ENCODE data around the gene SRPK1. TPM values are rescaled to one million over a fixed set of nuclear protein-coding genes. Genes with fewer than 3 reads are reported as not detected.
"Not testable (repeated sequence)": the region's sequence is repeated elsewhere in the genome, so short reads cannot be mapped to it uniquely, and the experiment has no call there.

The SRPK1 gene
- polyA plus RNA-seq, 3 donors: 9.0 to 11.4 (median 11.0) TPM

DNA sequence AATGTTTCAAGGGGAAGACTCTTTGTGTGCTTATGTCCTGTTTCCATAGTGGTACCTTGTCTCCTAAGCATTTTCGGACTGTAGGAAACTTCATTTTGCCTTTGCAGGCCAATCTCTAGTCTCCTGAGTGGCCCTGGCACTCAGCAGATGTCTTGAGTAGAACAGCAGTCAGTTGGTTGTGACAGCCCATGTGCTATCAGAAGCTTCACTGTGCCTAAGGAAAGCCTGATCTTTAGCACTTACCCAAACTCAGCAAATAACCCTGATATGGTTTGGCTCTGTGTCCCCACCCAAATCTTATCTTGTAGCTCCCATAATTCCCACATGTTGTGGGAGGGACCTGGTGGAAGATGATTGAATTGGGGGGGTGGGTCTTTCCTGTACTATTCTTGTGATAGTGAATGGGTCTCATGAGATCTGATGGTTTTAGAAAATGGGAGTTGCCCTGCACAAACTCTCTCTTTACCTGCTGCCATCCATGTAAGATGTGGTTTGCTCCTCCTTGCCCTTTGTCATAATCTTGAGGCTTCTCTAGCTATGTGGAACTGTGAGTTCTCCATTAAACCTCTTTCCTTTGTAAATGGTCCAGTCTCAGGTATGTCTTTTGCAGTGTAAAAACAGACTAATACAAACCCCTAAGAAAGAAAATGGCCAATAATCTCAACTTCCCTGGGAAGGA, 15.9 kb upstream of the SRPK1 start:
- 94 to 100% (median 96%) methylated on average over 1 of the region's 1 CpG for WGBS, 3 donors
- no peak overlapping the region for H3K27ac ChIP-seq (ENCODE audit: low read depth, low read length)

DNA sequence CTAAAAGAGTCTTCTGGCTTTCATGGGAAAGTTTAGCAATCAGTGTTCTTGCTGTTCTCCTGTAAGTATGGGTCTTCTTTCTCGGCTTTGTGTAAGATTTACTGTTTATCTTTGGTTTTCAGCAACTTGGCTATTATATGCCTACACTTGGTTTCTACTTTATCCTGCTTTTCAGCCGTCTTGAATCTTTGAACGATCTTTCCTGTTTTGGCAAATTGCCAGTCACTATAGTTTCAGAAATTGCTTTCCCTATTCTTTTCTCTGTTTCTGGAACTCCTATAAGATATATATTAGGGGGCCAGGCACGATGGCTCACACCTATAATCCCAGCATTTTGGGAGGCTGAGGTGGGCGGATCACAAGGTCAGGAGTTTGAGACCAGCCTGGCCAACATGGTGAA, 14.6 kb upstream of the SRPK1 start:
- WGBS, 3 donors: 56 to 59% (median 57%) methylated on average over 5 of the region's 5 CpGs
- no peak overlapping the region for H3K27ac ChIP-seq (ENCODE audit: low read depth, low read length)

DNA sequence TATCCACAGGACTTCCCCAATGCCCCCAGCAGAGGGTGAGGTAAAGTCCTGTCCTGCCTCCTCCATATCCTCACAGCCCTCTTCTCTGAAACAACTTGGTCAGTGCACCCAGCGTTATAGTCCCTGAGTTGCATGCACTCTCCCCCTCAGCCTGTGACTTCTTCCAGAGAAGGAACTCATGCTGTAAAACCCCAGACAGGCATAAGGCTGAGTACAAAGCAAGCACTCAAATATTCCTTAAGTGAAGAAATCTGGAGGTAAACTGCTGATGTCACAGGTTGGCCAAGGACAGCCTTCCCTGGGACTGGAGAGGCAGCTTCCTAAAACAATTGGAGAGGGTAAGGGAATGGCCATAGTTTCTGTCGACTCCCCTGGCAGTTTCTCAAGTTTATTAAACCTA, 12.9 kb upstream of the SRPK1 start:
- no peak overlapping the region for H3K27ac ChIP-seq (ENCODE audit: low read depth, low read length)
- WGBS, 3 donors: 49 to 58% (median 53%) methylated on average over 2 of the region's 2 CpGs

- not testable (repeated sequence) for H3K27ac ChIP-seq (ENCODE audit: low read depth, low read length)
- 83 to 90% (median 87%) methylated on average over 9 to 10 of the region's 10 CpGs for WGBS, 3 donors
Observed at GRCh38 chr6:35931873-35932272, 11.0 kb upstream of the SRPK1 start.

DNA sequence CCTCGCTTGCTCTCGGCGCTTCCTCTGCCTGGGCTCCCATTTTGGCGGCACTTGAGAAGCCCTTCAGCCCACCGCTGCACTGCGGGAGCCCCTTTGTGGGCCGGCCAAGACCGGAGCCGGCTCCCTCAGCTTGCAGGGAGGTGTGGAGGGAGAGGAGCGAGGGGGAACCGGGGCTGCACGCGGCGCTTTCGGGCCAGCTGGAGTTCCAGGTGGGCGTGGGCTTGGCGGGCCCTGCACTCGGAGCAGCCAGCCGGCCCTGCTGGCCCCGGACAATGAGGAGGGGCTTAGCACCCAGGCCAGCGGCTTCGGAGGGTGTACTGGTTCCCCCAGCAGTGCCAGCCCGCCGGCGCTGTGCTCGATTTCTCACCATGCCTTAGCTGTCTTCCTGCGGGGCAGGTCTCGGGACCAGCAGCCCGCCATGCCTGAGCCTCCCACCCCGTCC, 10.2 kb upstream of the SRPK1 start:
- H3K27ac ChIP-seq (ENCODE audit: low read depth, low read length): no peak overlapping the region
- WGBS, 3 donors: 93 to 97% (median 97%) methylated on average over 26 to 30 of the region's 30 CpGs

GRCh38 chr6:35929601-35930000, 8.7 kb upstream of the SRPK1 start:
- H3K27ac ChIP-seq (ENCODE audit: low read depth, low read length): no peak overlapping the region
- WGBS, 3 donors: 91 to 98% (median 97%) methylated on average over 1 of the region's 1 CpG

DNA sequence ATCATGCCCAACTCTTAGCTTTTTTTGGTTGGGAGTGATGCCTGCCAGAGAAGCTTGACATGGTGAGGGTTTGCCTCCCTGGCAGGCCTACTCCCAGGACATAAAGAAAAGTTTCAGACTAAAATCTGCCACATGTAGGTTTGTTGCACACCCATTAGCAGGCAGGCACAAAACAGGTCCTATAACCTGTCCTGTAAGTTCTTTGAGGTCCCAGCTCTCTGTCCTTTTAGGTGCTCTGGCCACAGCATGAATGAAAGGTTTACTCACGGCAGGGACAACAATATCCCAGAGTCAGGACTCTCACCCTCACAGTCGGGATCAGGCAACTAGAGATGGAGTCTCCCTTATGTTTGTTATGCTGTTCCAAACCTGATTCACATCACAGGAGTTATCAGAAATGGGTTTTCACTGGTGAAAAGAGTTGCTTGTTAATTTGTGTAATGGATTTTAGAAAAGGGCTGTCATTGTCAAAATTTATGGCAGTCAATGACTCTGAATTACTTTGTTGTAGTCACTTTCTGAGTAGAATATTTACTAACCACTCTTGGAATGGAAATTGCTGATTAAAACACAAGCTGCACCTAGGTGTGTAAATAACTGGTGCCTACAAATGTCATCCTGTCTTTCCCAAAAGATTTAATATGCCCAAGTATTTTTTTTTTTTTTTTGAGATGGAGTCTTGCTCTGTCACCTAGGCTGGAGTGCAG, 5.8 kb upstream of the SRPK1 start:
- WGBS, 3 donors: 76 to 94% (median 86%) methylated on average over 2 of the region's 2 CpGs
- no peak overlapping the region for H3K27ac ChIP-seq (ENCODE audit: low read depth, low read length)

DNA sequence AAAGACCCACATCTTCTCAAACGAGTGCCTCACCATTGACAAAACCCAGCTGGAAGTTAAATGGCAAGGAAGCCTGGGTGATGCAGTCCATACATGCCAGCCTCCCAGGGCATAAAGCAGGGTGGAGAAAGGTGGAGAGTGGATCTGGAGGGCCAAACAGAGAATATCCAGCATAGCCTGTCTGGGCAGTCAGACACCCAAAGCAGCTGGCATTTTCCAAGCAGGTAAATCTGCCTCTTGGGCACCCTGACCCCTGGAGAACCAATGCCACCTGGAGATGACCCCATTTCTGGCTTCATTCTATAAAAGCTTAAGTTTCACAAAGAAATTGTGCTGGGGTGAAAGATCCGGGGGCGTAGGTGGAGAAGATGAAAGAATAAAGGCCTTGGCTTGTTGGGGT, 5.1 kb upstream of the SRPK1 start:
- no peak overlapping the region for H3K27ac ChIP-seq (ENCODE audit: low read depth, low read length)
- 88 to 96% (median 90%) methylated on average over 3 of the region's 3 CpGs for WGBS, 3 donors

DNA sequence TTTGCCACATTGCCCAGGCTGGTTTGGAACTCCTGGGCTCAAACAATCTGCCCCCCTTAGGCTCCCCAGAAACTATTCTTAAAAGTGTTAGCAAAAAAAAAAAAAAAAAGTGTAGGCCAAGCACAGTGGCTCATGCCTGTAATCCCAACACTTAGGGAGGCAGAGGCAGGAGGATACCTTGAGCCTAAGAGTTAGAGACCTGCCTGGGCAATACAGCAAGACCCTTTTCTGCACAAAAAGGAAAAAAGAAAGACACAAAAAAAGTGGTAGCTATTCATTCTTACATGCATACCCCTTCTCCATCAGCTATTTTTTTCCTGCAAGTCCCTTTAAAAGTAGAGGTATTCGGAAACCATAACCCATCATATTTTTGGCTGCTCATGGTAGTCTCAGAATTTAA, 3.2 kb upstream of the SRPK1 start:
- 93 to 100% (median 96%) methylated on average over 1 of the region's 1 CpG for WGBS, 3 donors
- H3K27ac ChIP-seq (ENCODE audit: low read depth, low read length): no peak overlapping the region

DNA sequence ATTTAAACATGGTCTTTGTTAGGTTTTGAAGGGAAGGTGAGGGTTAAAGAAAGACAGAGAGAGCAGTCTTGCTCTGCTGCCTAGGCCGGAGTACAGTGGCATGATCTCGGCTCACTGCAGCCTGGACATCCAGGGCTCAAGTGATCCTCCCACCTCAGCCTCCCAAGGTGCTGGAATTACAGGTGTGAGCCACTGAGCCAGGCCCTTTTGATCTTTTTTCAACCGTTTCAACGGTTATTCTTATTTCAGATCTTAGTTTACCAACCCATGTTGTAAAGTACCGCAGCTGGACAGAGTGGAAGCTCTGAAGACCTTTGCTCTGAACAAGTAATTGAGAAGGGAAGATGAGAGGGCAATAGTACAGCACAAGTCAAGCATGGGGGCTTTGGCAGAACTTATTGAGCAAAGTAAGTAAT, 1.2 kb upstream of the SRPK1 start:
- H3K27ac ChIP-seq (ENCODE audit: low read depth, low read length): no peak overlapping the region
- 54 to 86% (median 83%) methylated on average over 5 of the region's 5 CpGs for WGBS, 3 donors

DNA sequence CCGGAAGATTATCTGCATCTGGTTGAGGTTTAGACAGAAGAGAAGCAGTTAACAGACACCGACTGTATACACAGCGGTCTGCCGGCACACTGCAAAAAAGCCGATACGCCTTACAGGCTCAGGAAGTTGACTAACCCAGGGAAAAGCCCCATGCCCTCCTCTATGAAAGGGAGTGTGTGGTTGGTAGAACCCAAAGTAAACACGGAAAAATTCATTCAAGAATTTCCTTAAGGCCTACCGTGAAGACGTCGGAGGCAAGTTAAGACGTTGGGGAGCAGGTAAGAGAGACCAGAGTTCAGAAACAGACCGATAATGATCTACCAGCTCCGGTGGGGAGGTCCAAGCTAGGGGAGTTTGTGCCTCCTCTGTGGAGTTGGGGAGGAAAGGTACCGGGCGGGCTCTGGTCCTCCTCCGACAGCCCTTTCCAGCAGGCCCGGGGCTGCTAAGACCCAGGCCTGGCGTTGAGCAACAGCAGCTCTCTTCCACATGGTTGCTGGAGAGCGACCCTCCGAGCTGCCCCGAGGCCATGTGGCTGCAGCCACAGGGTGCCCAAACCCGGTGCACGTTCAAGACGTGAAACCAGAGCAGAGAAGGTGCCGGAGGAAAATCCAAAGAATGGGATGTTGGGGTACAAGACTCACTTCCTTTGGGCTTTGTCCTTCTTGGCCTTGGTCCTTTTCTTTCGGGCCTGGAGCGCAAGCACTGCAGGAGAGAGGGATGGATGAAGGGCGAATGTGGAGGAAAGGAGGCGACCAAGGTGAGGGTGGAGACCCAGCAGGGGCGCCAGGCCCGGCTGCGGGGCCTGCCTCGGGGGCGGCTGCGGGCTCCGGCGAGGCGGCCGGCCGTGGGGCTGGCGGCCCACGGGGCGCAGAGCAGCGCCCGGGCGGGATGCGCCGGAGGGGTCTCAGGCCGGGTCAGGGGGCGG, 809 bp downstream of the SRPK1 start:
- WGBS, 3 donors: 1% methylated on average over 41 to 50 of the region's 50 CpGs
- peak overlapping the region; percentile 6 for H3K27ac ChIP-seq (ENCODE audit: low read depth, low read length)

DNA sequence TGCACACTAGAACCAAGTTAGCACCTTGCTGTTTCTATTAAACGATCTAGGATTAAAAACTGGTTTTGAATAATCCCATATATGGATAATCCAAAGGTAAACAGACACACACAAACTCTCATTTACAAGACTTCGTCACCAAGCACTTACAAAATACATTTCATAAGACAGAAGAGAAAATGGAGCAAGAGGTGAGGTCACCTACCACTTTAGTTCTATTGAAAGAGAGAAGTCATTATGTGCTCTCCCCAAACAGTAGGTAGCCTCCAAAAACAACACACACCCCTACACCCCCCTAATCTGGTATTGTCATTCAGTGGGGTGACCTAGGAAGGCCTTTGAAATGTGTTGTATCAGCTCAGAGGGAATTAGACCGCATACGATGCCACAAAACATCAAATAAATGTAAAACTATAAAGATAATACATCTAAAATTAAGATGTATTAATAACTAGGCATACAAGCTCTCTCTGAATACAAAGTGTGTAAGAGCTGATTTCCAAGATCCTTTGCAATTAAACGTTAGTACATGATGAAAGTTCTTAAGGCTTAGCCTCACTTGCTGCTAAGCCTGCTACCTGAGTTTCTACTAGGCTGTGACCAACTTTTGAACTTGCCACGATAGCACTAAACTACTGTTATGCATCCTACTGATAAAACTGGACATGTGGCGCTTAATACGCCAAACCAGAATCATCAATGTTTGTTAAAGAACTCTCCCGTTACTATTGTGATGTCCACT, 1.6 kb downstream of the SRPK1 start:
- 19 to 24% (median 23%) methylated on average over 9 of the region's 9 CpGs for WGBS, 3 donors
- peak overlapping the region; percentile 6 for H3K27ac ChIP-seq (ENCODE audit: low read depth, low read length)

DNA sequence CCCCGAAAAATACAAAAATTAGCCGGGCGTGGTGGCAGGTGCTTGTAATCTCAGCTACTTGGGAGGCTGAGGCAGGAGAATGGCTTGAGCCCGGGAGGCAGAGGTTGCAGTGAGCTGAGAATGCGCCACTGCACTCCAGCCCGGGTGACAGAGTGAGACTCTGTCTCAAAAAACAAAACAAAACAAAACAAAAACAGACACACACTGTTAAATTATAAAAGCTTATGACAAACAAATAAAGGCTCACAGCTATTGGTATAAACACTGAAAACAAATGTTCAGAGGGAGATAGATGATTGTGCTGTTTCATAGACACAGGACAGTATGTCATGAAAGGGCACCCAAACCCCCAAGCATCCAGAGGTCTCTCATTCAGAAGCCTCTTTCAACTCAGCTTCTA, 4.0 kb downstream of the SRPK1 start:
- not testable (repeated sequence) for H3K27ac ChIP-seq (ENCODE audit: low read depth, low read length)
- 92 to 97% (median 94%) methylated on average over 6 of the region's 6 CpGs for WGBS, 3 donors

GRCh38 chr6:35916056-35916455, 4.8 kb downstream of the SRPK1 start:
- H3K27ac ChIP-seq (ENCODE audit: low read depth, low read length): no peak overlapping the region
- 96 to 99% (median 98%) methylated on average over 3 of the region's 3 CpGs for WGBS, 3 donors

- WGBS, 3 donors: 91 to 95% (median 94%) methylated on average over 6 of the region's 6 CpGs
Observed at GRCh38 chr6:35914536-35914935, 6.4 kb downstream of the SRPK1 start.

DNA sequence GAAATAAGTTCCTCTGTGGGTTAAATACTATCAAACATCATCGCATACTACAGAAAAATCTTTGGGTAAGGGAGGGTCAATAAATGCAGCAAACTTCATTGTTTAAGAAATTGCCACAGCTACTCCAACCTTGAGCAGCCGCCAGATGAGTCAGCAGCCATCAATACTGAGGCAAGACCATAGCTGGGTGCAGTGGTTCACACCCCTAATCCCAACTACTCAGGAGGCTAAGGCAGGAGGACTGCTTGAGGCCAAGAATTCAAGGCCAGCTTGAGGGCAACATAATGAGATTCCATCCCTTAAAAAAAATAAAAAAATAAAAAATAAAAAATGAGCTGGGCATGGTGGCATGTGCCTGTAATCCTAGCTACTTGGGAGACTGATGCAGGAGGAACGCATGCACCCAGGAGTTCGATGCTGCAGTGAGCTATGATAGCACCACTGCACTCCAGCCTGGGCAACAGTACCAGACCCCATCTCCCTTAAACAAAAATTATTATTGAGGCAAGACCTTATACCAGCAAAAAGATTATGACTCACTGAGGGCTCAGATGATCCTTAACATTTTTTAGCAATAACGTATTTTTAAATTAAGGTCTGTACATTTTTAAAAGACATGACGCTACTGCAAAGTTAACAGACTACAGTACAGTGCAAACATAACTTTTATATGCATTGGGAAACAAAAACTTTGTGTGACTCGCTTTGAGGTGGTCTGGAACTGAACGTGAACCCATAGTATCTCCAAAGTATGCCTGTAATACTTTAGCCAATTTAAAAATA, 8.8 kb downstream of the SRPK1 start:
- 93 to 98% (median 96%) methylated on average over 8 of the region's 8 CpGs for WGBS, 3 donors
- no peak overlapping the region for H3K27ac ChIP-seq (ENCODE audit: low read depth, low read length)

More at GRCh38 chr6:35914536-35914935, 6.4 kb downstream of the SRPK1 start:
- no peak overlapping the region for H3K27ac ChIP-seq (ENCODE audit: low read depth, low read length)

DNA sequence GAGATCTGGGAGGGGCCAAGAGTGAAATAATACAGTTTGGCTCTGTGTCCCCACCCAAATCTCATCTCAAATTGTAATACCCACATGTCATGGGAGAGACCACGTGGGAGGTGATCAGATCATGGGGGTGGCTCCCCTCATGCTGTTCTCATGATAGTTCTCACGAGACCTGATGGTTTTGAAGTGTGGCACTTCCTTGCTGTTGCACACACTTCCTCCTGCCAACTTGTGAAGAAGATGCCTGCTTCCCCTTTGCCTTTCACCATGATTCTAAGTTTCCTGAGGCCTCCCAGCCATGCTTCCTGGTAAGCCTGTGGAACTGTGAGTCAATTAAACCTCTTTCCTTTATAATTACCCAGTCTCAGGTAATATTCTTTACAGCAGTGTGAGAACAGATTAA, 11.3 kb downstream of the SRPK1 start:
- 79 to 100% (median 82%) methylated on average over 2 of the region's 2 CpGs for WGBS, 3 donors

More for the DNA sequence above, 11.3 kb downstream of the SRPK1 start:
- H3K27ac ChIP-seq (ENCODE audit: low read depth, low read length): not testable (repeated sequence)

Data from adipose tissue (tissue), 3 donors.